ENCODE data around the gene DDC. TPM values are rescaled to one million over a fixed set of nuclear protein-coding genes. Genes with fewer than 3 reads are reported as not detected.

DDC gene
- total and polyA plus RNA-seq, 4 donors = 0.23 to 3.1 (median 1.6) TPM

DNA sequence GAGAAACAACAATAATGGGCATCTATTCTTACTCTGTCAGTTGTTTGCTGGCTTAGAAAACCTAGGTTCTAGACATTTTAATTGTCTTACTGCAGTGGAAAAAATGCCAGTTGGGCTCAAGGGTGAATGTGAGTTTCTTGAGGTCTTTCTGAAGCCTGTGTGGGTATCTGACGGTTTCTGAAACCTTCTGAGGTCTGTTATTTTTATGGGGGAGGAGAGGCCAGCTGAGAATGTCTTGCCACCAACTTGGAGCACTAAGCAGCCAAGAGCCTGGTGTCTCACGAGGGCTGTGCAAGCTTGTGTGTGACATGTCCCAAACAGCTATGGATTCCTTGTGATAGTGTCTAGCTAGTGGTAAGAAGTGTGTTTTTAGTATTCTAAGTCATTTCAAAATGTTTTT is 24.2 kb upstream of the DDC start:
- ATAC-seq (ENCODE audit: insufficient read depth, low FRiP score) = no peak
- H3K27me3 ChIP-seq (ENCODE audit: control insufficient read depth in 3 of 3, insufficient read depth in 3 of 3, low read length in 2 of 3) = no peaks in the 10 kb centered on the region
- no peak overlapping the region for H3K27ac ChIP-seq (ENCODE audit: low read depth in 1 of 2, low read length in 1 of 2)
- no peak for DNase-seq
- H3K4me3 ChIP-seq = no peak overlapping the region
- peaks cover 0 to 4% (median 0%) of the 10 kb centered on the region in 4 donors for H3K9me3 ChIP-seq (ENCODE audit: control insufficient read depth in 4 of 4, insufficient read depth in 3 of 4, low read length in 3 of 4)
- H3K4me1 ChIP-seq (ENCODE audit: control insufficient read depth in 5 of 5, insufficient read depth in 5 of 5, low read length in 5 of 5) = no peaks in the 10 kb centered on the region
- no peak overlapping the region for H3K9ac ChIP-seq (ENCODE audit: insufficient read depth in 1 of 2, low read length in 2 of 2)
- 79 to 89% methylated on average over 2 of the region's 2 CpGs for WGBS, 2 donors
- H3K36me3 ChIP-seq (ENCODE audit: control insufficient read depth in 4 of 4, insufficient read depth in 4 of 4, low read length in 4 of 4) = peaks cover 2 to 17% (median 9%) of the 10 kb centered on the region in 4 donors
- no peak for TF ChIP-seq CTCF (IDR thresholded peaks at IDR 0.05; ENCODE audit: control extremely low read depth, extremely low read depth)

DNA sequence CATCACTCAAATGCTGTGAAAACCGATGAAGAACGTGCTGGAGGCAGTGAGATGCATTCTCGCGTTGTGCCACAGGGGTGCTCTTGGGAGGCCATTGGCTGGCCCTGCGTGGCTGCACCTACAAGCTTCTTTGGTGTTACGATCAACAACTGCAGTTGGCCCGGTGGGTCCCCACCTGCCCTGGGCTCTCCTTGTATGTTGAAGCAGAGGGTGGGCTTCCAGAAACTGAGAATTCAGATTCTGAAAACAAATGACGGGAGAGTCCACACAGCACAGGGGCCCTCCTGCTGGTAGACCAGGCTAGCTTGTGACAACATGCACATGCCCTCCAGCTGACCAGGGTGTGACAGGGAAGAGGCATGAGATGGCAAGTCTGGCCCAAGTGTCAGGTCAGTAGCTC is 23.7 kb upstream of the DDC start:
- no peak for TF ChIP-seq CTCF (IDR thresholded peaks at IDR 0.05; ENCODE audit: control extremely low read depth, extremely low read depth)
- WGBS, 2 donors = 82 to 85% methylated on average over 8 of the region's 8 CpGs
- peaks cover 0 to 5% (median 0%) of the 10 kb centered on the region in 4 donors for H3K9me3 ChIP-seq (ENCODE audit: control insufficient read depth in 4 of 4, insufficient read depth in 3 of 4, low read length in 3 of 4)
- ATAC-seq (ENCODE audit: insufficient read depth, low FRiP score) = no peak
- no peaks in the 10 kb centered on the region for H3K27me3 ChIP-seq (ENCODE audit: control insufficient read depth in 3 of 3, insufficient read depth in 3 of 3, low read length in 2 of 3)
- no peaks in the 10 kb centered on the region for H3K4me1 ChIP-seq (ENCODE audit: control insufficient read depth in 5 of 5, insufficient read depth in 5 of 5, low read length in 5 of 5)
- H3K4me3 ChIP-seq = no peak overlapping the region
- no peak overlapping the region for H3K27ac ChIP-seq (ENCODE audit: low read depth in 1 of 2, low read length in 1 of 2)
- H3K36me3 ChIP-seq (ENCODE audit: control insufficient read depth in 4 of 4, insufficient read depth in 4 of 4, low read length in 4 of 4) = peaks cover 0 to 13% (median 9%) of the 10 kb centered on the region in 4 donors
- DNase-seq = no peak
- no peak overlapping the region for H3K9ac ChIP-seq (ENCODE audit: insufficient read depth in 1 of 2, low read length in 2 of 2)

DNA sequence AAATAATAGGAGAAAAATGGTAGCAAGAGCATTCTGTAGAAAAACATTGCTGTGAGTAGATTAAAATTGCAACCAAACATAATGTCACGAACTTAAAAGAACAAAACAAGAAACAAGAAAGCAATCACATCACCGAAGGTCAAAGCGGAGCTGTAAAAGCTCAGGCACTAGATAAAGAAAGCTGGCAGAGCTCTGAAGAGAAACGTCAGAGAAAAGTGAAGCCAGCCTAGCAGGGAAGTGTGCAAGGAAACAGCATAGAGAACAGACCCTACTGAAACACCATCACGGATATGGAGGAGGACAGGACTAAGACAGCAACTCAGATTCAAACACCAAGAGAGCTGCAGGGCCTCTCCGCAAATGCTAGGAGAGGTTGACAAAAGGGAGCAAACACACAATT is 22.5 kb upstream of the DDC start:
- H3K36me3 ChIP-seq (ENCODE audit: control insufficient read depth in 4 of 4, insufficient read depth in 4 of 4, low read length in 4 of 4) = peaks cover 0 to 6% (median 2%) of the 10 kb centered on the region in 4 donors
- DNase-seq = no peak
- H3K27ac ChIP-seq (ENCODE audit: low read depth in 1 of 2, low read length in 1 of 2) = no peak overlapping the region
- H3K4me3 ChIP-seq = no peak overlapping the region
- no peak for TF ChIP-seq CTCF (IDR thresholded peaks at IDR 0.05; ENCODE audit: control extremely low read depth, extremely low read depth)
- H3K4me1 ChIP-seq (ENCODE audit: control insufficient read depth in 5 of 5, insufficient read depth in 5 of 5, low read length in 5 of 5) = no peaks in the 10 kb centered on the region
- H3K9me3 ChIP-seq (ENCODE audit: control insufficient read depth in 4 of 4, insufficient read depth in 3 of 4, low read length in 3 of 4) = peaks cover 0 to 5% (median 0%) of the 10 kb centered on the region in 4 donors
- ATAC-seq (ENCODE audit: insufficient read depth, low FRiP score) = no peak
- 88% methylated on average over 6 of the region's 6 CpGs for WGBS, 2 donors
- no peaks in the 10 kb centered on the region for H3K27me3 ChIP-seq (ENCODE audit: control insufficient read depth in 3 of 3, insufficient read depth in 3 of 3, low read length in 2 of 3)
- no peak overlapping the region for H3K9ac ChIP-seq (ENCODE audit: insufficient read depth in 1 of 2, low read length in 2 of 2)

DNA sequence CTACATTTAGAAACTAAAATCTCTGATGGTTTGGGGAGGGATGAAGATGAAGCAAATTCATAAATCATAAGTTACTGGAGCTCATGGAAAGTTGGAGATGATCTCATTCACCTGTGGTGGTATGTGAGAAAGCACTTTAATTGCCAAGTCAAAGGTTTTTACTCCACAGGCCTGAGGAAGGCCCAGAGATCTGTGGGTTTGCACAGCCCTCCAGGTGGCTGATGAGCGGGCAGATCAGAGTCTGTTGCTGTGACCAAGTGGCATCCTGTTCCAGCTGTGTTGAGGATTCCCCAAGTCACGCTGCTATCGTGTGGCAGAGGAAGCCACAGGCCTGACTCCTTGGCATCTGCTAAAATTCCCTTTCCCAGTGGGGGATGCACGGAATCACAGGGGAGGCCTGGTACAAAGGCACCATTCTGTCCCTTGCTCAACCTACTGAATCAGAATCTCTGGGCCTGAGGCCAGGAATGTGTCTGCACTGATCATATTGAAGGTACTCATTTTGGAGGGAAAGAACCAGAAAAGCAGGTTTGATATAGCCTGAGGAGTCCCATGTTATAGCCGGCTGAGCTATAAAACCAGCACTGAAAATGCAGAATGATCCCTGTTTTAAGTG is 19.7 kb upstream of the DDC start:
- TF ChIP-seq CTCF (IDR thresholded peaks at IDR 0.05; ENCODE audit: control extremely low read depth, extremely low read depth) = no peak
- Histone ChIP-seq H3K4me1 (ENCODE audit: control insufficient read depth in 5 of 5, insufficient read depth in 5 of 5, low read length in 5 of 5) (no peaks in the 10 kb centered on the region), H3K36me3 (ENCODE audit: control insufficient read depth in 4 of 4, insufficient read depth in 4 of 4, low read length in 4 of 4) (no peaks in the 10 kb centered on the region), H3K9me3 (ENCODE audit: control insufficient read depth in 4 of 4, insufficient read depth in 3 of 4, low read length in 3 of 4) (peaks cover 0 to 5% (median 0%) of the 10 kb centered on the region in 4 donors), H3K27ac (ENCODE audit: low read depth in 1 of 2, low read length in 1 of 2) (no peak overlapping the region), H3K9ac (ENCODE audit: insufficient read depth in 1 of 2, low read length in 2 of 2) (no peak overlapping the region), H3K27me3 (ENCODE audit: control insufficient read depth in 3 of 3, insufficient read depth in 3 of 3, low read length in 2 of 3) (no peaks in the 10 kb centered on the region), H3K4me3 (no peak overlapping the region)
- whole genome bisulfite sequencing, 2 donors = 82 to 96% methylated on average over 5 of the region's 5 CpGs
- ATAC-seq (ENCODE audit: insufficient read depth, low FRiP score) (no peak), DNase-seq (peak; percentile 60 to 78 (median 60))
